ENCODE measurements around the gene POU5F1.

DNA sequence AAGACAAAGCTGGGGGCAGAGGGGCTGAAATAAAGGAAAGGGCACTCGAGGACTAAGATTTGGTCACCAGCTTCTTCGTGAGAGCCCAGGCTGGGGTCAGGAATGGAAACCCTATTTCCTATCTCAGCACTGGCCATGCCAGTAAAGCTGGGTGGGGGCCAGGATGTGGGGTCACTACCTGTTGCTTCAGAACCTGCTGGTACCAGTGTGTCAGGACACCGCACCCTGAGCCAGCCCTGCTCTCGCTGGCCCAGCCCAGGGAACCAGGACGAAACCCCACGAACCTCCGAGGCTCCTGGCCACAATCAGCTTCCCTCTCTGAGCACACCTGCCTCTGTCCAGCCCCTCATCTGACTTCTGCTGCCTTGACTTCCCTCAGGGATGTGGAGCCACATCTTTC, 52.3 kb downstream of the POU5F1 start:
- TF ChIP-seq RAD51 (IDR thresholded peaks at IDR 0.05; ENCODE audit: borderline replicate concordance, low read depth), result no peak
- no peak for TF ChIP-seq ZFX (CRISPR knock-in tag; IDR thresholded peaks at IDR 0.05)
- TF ChIP-seq FOXK2 (conservative IDR thresholded peaks at IDR 0.05 in 1 of 2, IDR thresholded peaks at IDR 0.05 in 1 of 2; ENCODE audit: low read depth in 2 of 2), result no peak
- no peak for TF ChIP-seq POLR2A (conservative IDR thresholded peaks at IDR 0.05)
- TF ChIP-seq SAFB (IDR thresholded peaks at IDR 0.05; ENCODE audit: borderline replicate concordance, low read depth, low read length), result no peak
- TF ChIP-seq U2AF2 (optimal IDR thresholded peaks at IDR 0.05; ENCODE audit: low read depth, low read length), result no peak
- no peak for TF ChIP-seq JUND (IDR thresholded peaks at IDR 0.05; ENCODE audit: borderline replicate concordance, low read depth, low read length)
- no peak for TF ChIP-seq JUND (tag; IDR thresholded peaks at IDR 0.05; ENCODE audit: borderline replicate concordance, low read depth, low read length)
